Coronary artery (tissue), 2 donors: ENCODE data around the gene CACNB1.
A peak's percentile ranks its signal among the peaks of the same experiment; 100 is the strongest.

ENCODE experiments used
- DNase-seq: peaks from one replicate; pipeline ENCODE4 v3.0.0-alpha.2; 2017; ENCODE audit warnings: low spot score
- H3K27ac ChIP-seq, 2 donors: fragments of 200-600 bp; sonication (generic); one replicate each; pipeline ENCODE4 v1.5.1; 2016 to 2019
- H3K4me3 ChIP-seq: fragments of 200-600 bp; sonication (generic); 2 replicates; pipeline ENCODE4 v1.5.1; 2016; ENCODE audit warnings: mild to moderate bottlenecking, moderate library complexity
- TF ChIP-seq, protein P1 (sequence below): fragments of 200-600 bp; sonication (generic); IDR thresholded peaks from one replicate; pipeline ENCODE4 v1.5.1; 2019; ENCODE audit warnings: antibody characterized with exemption

CACNB1 gene

DNA sequence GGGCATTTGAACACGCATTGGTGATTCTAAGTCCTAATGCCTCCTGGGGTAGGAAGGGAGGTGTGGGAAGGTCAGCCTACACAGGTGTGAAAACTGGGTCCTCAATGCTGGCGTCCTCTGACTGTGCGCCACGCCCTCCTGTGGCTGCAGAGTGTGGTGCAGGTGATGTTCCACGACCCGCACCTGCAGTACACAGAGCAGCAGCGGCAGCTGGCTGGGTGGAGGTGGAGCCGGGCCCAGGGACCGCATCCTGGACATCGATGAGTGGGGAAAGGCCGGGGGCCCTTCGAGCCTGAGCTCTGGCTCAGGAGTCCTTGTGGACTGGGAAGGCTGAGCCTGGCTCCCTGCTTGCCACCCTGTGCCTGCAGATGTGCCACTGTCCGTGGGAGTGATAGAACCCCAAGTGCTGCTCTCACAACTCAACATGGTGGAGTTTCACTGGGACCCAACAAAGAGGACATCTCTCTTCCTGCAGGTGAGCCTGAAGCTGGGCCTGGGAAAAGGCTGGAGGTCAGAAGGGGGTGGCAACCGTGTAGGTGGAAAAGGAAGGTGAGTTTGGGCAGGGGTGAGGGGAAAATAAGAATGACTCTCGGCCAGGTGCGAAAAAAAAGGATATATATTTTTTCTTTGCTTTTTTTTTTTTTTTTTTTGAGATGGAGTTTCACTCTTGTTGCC, 42.3 kb upstream of the CACNB1 start:
- Histone ChIP-seq H3K4me3 (no peak overlapping the region), H3K27ac (no peak overlapping the region)
- DNase-seq, result peak; percentile 62
- TF ChIP-seq, protein P1, sequence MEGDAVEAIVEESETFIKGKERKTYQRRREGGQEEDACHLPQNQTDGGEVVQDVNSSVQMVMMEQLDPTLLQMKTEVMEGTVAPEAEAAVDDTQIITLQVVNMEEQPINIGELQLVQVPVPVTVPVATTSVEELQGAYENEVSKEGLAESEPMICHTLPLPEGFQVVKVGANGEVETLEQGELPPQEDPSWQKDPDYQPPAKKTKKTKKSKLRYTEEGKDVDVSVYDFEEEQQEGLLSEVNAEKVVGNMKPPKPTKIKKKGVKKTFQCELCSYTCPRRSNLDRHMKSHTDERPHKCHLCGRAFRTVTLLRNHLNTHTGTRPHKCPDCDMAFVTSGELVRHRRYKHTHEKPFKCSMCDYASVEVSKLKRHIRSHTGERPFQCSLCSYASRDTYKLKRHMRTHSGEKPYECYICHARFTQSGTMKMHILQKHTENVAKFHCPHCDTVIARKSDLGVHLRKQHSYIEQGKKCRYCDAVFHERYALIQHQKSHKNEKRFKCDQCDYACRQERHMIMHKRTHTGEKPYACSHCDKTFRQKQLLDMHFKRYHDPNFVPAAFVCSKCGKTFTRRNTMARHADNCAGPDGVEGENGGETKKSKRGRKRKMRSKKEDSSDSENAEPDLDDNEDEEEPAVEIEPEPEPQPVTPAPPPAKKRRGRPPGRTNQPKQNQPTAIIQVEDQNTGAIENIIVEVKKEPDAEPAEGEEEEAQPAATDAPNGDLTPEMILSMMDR, result no peak

DNA sequence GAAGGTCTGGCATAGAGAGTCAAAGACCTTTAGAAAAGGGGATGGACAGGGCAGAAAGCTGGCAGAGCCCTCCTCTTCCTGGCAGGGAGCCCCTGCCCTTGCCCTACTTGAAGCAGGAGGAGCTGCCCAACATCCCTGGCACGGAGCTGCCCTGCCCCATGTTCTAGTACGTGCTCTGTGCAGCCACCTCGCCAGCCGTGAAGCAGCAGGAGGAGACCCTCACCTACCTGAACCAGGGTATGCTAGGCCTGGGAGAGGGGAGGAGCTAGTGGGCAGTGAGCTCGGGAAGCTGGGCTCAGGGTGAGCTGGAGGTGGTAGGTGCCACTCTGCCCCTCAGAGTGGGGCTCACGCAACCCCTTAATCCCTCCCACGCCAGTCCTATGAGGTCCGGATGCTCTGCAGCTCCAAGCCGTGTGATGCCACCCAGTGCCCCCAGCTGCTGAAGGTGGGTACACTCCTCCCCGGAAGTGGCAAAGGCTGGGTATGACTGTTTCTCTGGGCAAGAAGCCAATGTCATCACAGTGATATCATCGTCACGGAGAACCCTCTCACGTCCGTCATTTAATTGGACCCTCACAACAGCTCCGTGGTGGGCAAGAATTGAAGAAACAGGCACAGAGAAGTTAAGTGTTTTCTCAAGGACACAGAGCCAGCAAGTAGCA, 41.0 kb upstream of the CACNB1 start:
- TF ChIP-seq, protein P1, result no peak
- no peak for DNase-seq

GRCh38 chr17:39237586-39237985, 40.1 kb upstream of the CACNB1 start:
- TF ChIP-seq, protein P1, result no peak
- DNase-seq, result no peak
- no peak overlapping the region for H3K27ac ChIP-seq
- no peak overlapping the region for H3K4me3 ChIP-seq

More for the DNA sequence above, 41.0 kb upstream of the CACNB1 start:
- H3K4me3 ChIP-seq, result no peak overlapping the region
- no peak overlapping the region for H3K27ac ChIP-seq

DNA sequence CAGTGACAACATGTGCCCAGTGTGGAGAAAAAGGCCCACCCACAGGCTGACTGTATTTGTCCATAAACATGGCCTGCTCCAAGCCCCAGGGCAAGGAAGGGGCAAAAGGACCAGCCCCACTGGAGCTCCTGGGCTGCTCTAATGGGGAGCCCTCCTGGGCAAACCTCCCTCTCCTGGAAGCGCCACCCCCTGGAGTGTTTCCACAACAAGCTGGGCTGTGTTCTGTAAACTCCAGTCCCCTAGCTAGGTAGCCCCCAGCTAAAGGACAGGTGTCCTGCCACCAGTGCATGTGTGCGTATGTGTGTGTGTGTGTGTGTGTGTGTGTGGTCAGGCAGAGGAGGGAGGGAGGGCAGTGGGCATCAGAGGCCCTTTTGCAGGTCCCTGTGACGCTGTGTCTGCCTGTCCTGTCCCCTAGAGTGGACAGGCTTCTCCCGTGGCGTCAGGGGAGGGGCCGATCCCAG, 39.5 kb upstream of the CACNB1 start:
- TF ChIP-seq, protein P1, result no peak
- H3K4me3 ChIP-seq, result no peak overlapping the region
- H3K27ac ChIP-seq, result no peak overlapping the region
- no peak for DNase-seq

GRCh38 chr17:39236450-39236927, 39.0 kb upstream of the CACNB1 start:
- no peak overlapping the region for H3K27ac ChIP-seq
- no peak overlapping the region for H3K4me3 ChIP-seq
- TF ChIP-seq, protein P1, result no peak
- DNase-seq, result no peak

GRCh38 chr17:39235555-39236449, 38.3 kb upstream of the CACNB1 start:
- H3K27ac ChIP-seq, result no peak overlapping the region

More at GRCh38 chr17:39235555-39236449, 38.3 kb upstream of the CACNB1 start:
- TF ChIP-seq, protein P1, result no peak
- DNase-seq, result no peak
- H3K4me3 ChIP-seq, result no peak overlapping the region
